GM12875 (cell line): Measurements from ENCODE around the gene SLC66A3.

Source experiments
- H3K4me3 ChIP-seq: one replicate; pipeline ENCODE4 v1.5.1; 2011; ENCODE audit warnings: low read depth, low read length, control low read depth
- TF ChIP-seq, protein P1 (sequence below): IDR thresholded peaks from 2 replicates; pipeline ENCODE4 v1.5.1; 2011; ENCODE audit warnings: low read depth, mild to moderate bottlenecking, control low read depth, inconsistent platforms, low read length, moderate library complexity, borderline replicate concordance; ENCODE audit not compliant: insufficient read depth

The SLC66A3 gene

DNA sequence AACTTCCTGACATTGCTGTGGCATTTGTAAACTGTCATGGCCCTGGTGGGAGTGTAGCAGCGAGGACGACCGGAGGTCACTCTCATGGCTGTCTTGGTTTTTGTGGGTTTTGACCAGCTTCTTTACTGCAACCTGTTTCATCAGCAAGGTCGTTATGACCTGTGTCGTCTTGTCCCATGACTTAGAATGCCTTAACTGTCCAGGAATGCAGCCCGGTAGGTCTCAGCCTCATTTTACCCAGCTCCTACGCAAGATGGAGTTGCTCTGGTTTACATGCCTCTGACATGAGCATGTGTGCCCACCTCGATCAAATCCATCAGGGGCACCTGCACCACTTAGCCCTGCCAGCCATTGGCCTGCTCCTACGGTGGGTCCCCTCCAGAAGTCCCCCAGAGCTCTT, 32.9 kb upstream of the SLC66A3 start:
- TF ChIP-seq, protein P1, sequence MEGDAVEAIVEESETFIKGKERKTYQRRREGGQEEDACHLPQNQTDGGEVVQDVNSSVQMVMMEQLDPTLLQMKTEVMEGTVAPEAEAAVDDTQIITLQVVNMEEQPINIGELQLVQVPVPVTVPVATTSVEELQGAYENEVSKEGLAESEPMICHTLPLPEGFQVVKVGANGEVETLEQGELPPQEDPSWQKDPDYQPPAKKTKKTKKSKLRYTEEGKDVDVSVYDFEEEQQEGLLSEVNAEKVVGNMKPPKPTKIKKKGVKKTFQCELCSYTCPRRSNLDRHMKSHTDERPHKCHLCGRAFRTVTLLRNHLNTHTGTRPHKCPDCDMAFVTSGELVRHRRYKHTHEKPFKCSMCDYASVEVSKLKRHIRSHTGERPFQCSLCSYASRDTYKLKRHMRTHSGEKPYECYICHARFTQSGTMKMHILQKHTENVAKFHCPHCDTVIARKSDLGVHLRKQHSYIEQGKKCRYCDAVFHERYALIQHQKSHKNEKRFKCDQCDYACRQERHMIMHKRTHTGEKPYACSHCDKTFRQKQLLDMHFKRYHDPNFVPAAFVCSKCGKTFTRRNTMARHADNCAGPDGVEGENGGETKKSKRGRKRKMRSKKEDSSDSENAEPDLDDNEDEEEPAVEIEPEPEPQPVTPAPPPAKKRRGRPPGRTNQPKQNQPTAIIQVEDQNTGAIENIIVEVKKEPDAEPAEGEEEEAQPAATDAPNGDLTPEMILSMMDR = no peak
- no peak overlapping the region for H3K4me3 ChIP-seq

DNA sequence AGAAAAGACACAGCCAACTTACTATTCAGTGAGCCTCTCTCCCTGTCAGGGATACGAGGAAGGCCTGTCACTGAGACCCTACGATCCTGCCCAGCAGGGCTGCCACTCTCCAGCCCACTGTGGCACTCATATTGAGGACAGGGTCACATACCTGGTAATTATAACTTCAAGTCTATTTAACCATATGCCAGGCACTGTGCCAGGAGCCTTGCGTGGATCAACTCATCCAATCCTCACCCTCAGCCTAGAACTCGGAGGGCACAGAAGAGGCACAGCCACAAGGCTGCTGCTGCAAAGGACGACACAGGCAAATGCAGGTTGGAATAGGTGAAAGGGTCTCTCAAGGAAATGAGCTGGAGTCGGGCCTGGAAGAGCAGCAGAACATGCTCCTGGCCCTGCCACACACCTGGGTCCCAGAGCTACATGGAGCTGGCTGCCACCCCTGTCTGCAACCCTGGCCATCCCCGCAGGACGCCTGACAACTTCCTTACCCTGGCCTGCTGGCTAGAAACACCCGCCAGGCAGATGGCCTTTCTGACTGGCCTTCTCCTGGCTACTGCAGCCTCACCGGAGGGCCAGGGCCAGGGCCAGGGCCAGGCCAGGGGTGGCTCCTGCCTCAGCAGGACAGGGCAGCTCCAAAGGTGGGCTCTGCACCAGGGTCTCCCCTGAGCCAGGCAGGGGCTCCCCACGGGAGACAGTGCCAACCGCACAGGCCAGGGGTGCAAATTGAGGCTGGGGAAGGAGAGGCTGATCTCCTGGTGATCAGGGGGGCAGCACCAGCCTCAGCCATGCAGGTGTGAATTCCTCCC, 32.1 kb upstream of the SLC66A3 start:
- no peak overlapping the region for H3K4me3 ChIP-seq
- TF ChIP-seq, protein P1 = no peak

DNA sequence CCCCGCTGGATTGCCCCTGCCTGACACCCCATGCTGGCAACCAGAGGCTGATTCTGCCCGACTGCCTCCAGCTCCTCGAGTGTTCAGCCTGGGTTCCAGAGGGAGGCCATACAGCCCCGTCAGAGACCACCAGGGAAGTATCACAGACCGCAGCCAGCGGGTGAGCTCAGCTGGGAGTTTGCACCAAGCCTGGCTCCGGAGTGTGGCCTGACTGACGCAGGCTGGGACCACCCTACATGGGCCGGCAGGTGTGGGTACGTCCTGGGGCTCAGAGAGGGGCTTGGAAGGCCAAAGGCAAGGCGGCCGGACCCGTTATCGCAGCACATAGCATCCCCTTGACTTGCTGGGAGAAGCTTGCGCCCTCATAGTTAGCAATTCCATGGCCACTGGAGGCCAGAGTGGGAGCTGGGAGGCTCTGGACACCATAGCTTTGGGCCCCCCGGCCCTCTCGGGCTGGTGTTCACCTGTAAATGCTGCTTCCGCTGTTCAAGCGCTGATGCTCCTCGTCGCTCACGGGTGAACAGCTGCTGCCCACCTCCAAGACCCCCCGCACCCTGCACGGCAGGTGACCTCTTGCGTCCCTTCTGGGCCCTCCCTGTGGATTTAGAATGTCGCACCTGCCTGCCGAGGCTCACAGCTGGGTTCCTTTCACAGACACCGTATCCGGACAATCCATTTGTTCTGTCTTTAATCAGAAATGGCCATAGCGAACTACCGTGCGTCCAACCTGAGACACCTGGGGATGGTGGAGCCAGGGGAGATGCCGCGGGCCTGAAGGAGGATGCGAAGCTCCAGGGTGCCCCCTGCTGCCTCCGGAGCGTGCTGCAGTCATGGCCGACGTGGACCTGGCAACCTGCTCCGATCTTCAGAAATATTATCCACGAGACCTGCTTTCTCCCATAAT, 31.2 kb upstream of the SLC66A3 start:
- no peak overlapping the region for H3K4me3 ChIP-seq

DNA sequence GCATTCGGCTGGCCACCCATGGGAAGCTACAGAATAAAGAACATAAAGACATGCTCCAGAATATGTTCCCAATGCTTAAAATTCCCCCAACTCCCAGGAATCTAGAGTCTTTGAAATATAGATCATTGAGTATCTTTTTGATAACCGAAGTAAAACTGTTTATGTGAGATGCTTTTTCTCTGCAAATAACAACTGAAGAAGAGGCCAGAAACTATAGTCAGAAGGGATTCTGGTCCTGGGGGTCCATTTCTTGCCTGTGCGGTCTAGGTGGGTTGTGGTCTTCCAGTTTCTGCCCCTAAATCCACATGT, 30.6 kb upstream of the SLC66A3 start:
- no peak overlapping the region for H3K4me3 ChIP-seq
- TF ChIP-seq, protein P1 = no peak

More for the DNA sequence above, 31.2 kb upstream of the SLC66A3 start:
- TF ChIP-seq, protein P1 = peak; percentile 94

DNA sequence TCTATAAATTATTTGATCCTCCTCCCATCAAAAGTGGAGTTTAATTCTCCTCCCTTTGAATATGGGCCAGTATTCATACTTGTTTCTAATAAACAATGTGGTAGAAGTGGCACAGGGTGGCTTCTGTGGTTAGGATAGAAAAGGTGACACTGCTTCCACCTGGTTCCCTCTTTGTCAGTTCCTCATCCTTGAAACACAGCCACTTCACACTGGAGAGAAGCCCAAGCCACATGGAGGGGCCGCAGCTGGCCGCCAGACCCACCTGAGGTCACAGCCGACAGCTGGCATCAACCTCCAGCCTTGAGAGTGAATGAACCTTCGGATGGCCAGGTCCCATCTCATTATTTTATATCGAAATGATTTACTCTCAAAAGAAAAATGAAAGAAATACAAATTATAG, 27.5 kb upstream of the SLC66A3 start:
- no peak overlapping the region for H3K4me3 ChIP-seq

DNA sequence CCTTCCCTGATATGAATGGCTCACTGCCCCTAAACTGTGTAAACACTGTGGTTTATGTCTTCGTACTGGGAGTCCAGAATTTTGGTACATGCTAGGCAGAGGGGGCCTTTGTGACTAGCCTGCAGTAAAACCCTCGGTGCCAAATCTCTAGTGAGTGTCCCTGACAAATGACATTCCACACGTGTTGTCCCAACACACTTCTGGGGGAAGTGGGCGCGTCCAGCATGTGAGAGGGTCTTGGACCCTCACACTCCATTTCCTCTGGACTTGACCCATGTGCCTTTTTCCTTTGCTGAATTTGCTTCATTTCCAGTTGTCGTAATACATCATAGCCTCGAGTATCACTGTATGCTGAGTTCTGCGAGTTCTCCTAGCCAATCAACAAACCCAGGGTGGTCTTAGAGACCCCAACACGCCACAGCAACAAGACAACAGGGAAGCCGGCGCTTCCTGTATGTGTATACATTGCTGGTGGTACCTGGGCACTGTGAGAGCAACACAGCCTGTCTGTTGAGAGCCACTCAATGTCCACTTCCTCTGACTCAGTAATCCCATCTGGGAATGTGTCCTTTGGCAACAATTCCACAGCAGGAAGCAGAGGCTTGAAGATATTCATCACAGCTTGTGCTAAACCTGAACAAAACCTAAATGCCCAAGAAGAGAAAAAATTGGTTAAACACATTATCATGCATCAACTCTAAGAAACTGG, 26.9 kb upstream of the SLC66A3 start:
- TF ChIP-seq, protein P1 = no peak

More for the DNA sequence above, 27.5 kb upstream of the SLC66A3 start:
- TF ChIP-seq, protein P1 = no peak

More for the DNA sequence above, 26.9 kb upstream of the SLC66A3 start:
- H3K4me3 ChIP-seq = no peak overlapping the region
